ENCODE results near the gene RBM8A.

RBM8A gene

GRCh38 chr1:145964328-145965118 is 37.2 kb upstream of the RBM8A start, which contains the start of the genes ANKRD34A and POLR3GL:
Gene ANKRD34A, minus strand, starts transcription at chr1:145964575. Its CDS starts 2,816 bp downstream, at chr1:145961759.
Gene POLR3GL, plus strand, starts transcription at chr1:145964690. Its CDS starts 10,176 bp downstream, at chr1:145974866.
- DNase-seq (ENCODE audit: extremely low read depth, low read depth), result peak; percentile 73
- TF ChIP-seq CTCF (IDR thresholded peaks at IDR 0.05; ENCODE audit: low read depth, low read length), result no peak

GRCh38 chr1:145963265-145964019 is 36.2 kb upstream of the RBM8A start:
- DNase-seq (ENCODE audit: extremely low read depth, low read depth), result no peak
- TF ChIP-seq CTCF (IDR thresholded peaks at IDR 0.05; ENCODE audit: low read depth, low read length), result no peak

GRCh38 chr1:145962157-145963102 is 35.1 kb upstream of the RBM8A start:
- DNase-seq (ENCODE audit: extremely low read depth, low read depth), result no peak
- no peak for TF ChIP-seq CTCF (IDR thresholded peaks at IDR 0.05; ENCODE audit: low read depth, low read length)

GRCh38 chr1:145961425-145962156 is 34.3 kb upstream of the RBM8A start:
- TF ChIP-seq CTCF (IDR thresholded peaks at IDR 0.05; ENCODE audit: low read depth, low read length), result no peak
- DNase-seq (ENCODE audit: extremely low read depth, low read depth), result no peak

- no peak for DNase-seq (ENCODE audit: extremely low read depth, low read depth)
Measured at GRCh38 chr1:145961109-145961424, 33.8 kb upstream of the RBM8A start.

More at GRCh38 chr1:145961109-145961424, 33.8 kb upstream of the RBM8A start:
- TF ChIP-seq CTCF (IDR thresholded peaks at IDR 0.05; ENCODE audit: low read depth, low read length), result no peak

Data from AG09319 (cell line).